Left hindlimb (tissue), 1 donor: ENCODE measurements around the gene SEC22A.

Experiments used
- DNase-seq: peaks from one replicate; pipeline ENCODE4 v3.0.0-alpha.2; 2018

SEC22A gene

DNA sequence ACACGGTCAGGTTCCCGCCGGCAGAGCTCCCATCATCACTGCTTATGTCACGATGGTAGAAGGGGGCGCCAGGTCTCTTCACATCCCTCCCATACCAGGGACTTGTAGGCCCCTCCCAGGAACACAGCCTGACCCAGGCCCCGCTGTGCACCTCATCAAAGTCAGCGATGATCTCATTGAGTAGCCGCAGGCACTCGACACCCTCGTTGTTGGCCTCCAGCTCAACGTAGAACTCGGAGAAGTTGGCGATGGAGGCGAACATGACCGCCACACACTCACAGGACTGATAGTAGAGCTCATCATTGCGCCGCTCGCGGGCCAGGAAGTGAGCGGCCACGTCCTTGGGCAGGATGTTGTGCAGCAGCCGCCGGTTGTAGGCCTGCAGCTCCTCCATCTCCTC, 89.2 kb downstream of the SEC22A start:
- no peak for DNase-seq

DNA sequence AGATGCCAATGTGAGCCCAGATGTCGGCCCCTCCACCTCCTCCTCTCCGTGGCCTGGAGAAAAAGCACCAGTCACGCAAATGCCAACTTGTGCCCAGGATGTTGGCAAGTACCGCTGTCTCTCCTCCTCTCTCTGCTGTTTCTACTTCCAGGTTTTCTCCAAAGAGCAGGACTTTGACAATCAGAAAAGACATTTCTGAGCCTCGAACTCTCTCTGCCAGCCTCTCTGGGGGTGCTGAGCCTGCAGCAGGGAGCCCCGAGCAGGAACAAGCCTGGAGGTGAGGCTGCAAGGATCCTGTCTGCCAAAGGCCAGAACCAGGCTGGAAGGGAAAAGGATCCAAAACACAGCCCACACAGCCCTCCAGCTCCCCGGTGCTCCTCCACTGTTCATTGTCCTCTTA, 89.7 kb downstream of the SEC22A start:
- no peak for DNase-seq

GRCh38 chr3:123292321-123293310, 90.9 kb downstream of the SEC22A start:
- DNase-seq = no peak

DNA sequence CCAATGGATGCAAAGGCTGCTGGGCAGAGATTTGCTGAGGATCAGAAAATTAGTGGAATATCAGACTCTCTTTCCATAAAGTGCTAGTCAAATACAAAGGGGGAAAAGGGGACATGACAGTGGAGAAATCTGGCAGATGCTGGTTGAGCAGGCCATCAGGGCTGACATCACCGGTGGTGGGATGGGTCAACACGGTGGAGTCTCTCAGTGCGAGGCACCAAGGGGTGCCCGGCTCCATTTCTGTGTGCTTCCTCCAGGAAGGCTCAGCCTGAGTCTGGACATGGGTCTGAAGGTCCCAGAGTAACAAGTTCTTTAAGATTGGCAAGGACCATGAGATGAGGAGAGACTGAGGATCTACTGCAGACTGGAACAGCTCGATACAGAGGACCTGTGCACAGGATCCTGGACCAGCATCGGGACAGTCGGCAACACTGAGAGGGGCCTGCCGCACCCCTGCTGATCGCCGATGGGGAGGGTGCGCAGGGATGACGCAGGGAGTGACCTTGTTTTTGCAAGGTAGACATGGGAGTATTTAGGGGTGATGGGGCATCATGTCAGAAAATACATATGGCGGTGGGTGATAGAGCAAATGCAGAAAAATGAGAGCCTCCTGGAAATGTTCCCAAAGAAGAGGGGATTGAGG, 92.7 kb downstream of the SEC22A start:
- DNase-seq = no peak

DNA sequence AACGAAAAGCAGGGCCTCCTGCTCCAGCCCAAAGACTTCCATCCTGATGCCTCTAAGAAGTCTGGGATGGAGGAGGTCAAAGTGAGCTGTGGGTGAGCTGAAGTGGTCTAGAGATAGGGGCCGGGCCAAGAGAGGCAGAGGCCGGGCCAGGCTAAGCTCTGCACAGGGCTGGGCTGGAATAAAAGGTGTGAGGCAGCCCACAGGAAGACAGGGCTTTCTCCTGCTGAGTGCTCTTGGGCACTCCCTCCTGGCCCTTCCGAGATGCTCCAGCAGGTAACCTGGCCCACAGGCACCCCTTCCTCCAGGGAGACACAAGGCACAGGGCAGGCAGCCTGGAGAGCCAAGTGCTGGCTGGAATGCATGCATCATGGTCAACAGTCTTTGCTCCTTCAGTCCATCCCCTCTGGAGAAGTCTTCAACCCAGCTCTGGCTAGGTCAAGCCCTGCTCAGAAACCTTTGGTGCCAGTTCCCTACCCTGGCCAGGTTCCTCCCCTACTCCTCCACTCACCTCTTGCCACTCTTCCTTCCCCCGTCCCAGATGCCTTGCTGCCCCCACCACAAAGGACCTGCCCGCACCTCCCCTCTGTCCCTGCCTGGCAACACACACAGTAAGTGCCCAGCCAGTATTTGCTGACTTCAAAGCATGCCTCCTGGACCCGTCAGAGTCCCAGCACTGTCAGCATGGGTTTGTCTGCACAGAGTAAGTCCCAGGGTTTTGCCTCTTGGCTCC, 93.6 kb downstream of the SEC22A start:
- DNase-seq = no peak

- DNase-seq = no peak
Measured at GRCh38 chr3:123295901-123296250, 94.1 kb downstream of the SEC22A start.

DNA sequence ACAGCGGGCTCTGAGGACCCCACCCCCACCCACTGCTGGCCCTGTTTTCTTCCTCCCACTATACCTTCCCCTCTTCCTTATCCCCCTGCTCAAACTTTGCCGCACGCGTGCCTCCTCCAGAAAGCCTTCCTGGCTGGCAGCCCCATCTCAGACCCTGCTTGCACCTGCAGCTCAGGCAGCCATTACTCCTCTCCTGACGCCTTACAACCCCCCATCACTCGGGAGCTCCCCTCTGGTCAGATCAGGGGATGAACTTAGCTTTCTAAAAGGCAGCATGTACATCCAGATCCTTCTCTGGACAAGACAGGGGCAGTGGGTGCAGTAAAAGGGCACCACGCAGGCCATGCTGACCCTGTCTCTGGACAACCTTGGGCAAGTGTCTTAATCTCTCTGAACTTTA, 94.5 kb downstream of the SEC22A start:
- no peak for DNase-seq

DNA sequence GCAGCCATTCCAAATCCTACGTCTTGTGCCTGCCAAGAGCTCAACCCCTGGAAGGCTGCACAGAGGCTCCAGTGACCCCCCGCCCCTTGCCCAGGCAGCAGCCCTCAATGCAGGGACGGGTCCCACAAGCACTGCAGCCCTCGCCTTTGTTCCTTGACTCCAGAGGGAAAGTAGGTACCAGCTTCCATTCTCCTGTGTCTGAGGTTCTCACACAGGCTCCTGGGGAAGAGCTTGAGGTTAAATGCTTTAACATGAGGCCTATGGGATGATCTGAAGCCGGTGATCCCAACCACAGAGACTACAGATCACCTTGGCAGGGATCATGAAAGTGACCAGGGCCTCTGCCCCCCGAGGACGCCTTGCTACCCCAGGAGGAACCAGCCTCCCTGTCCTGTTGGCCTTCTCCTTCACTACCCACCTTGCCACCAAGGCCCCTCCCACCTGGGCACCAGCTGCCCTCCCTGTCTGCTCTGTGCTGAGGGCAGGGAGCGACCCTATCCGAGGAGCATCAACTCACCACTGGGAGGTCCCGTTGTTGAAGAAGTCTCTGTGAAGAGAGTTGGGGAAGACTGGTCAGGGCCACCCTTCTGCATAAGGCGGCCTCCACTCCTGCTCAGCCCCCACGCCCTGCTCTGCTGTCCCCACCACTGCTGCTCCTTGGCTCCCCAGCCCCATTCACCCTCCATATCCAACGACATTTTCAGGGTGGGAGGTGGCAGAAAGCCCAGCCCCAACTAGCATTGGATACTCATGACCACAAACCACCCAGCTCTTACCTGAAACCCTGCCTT, 95.3 kb downstream of the SEC22A start:
- DNase-seq = no peak

- no peak for DNase-seq
Measured at GRCh38 chr3:123297627-123297899, 95.8 kb downstream of the SEC22A start.

- DNase-seq = no peak
Measured at GRCh38 chr3:123298903-123299302, 97.2 kb downstream of the SEC22A start.

DNA sequence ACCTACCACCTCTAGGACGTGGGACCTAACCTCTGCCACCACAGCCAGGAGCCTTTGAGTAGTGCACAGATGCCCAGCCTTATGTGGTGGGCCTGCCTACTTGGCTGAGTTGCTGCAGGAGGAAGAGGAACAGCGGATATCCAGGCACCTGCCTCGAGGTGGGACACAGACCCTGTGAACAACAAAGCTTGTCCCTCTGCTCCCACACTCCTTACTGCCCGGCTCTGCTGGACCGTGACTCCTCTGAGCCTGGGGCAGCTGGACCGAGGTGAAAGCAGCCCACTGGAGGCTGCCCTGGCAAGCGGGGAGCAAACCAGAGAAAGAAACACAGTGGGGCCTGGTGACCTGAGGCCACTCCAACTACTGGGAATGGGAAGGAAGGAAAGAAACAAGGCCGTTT, 97.8 kb downstream of the SEC22A start:
- no peak for DNase-seq

DNA sequence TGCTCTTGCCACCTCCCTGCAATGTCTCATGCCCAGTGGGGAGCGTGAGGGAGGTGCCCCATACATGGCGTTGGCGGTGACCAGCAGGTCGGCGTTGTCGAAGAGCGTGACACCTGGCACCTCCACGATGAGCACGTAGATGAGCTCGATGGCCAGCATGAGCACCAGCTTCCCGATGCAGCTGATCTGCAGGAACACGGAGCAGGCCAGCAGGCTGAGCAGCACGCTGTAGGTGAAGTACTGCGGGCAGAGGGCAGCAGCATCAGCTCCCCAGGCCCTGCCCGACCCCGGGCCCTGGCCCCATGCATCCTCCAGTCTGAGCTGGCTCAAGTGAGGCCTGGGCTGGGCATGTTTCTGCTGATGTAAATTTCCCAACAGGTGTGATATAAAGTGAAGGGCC, 98.3 kb downstream of the SEC22A start:
- no peak for DNase-seq

- DNase-seq = no peak
Measured at GRCh38 chr3:123300583-123300982, 98.8 kb downstream of the SEC22A start.

- DNase-seq = no peak
Measured at GRCh38 chr3:123301331-123302184, 99.8 kb downstream of the SEC22A start.

DNA sequence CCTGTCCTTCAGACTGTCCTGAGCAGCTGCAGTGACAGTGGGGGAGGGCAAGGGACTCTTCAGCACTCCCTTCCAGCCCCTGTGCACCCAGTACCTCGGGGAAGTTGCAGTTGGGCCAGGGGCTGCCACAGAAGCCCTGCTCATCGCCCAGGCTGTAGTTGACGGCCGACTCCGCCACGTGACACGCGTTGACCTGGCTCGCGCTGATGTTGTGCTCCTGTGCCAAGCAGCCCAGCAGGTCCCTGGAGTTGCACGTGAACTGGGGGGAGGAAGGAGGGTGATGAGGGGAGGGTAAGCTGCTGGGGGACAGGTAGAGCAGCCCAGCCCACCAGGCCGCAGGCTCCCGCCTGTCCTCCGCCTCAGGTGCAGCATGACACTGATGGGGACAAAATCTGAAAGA, 101.2 kb downstream of the SEC22A start:
- DNase-seq = peak; percentile 1

GRCh38 chr3:123303976-123304560, 102.3 kb downstream of the SEC22A start:
- peak; percentile 4 for DNase-seq

DNA sequence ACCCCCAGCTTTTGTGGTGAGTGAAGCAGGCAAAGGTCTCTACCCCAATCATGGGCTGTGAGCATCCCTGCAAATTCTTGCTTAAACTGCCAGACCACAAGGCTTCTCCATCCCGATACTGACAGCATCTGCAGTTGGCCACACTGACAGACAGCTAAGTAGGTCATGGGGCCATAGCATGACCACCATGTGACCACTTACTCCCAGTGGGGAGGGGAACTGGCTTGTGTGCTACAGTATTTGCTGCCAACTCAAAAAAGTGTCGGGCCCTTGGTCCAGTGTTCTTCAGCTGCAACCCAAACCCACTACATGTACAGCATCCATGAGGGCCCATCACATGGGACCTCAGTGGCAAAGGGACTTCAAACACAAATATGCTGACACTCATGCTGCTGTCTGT, 103.4 kb downstream of the SEC22A start:
- DNase-seq = no peak

DNA sequence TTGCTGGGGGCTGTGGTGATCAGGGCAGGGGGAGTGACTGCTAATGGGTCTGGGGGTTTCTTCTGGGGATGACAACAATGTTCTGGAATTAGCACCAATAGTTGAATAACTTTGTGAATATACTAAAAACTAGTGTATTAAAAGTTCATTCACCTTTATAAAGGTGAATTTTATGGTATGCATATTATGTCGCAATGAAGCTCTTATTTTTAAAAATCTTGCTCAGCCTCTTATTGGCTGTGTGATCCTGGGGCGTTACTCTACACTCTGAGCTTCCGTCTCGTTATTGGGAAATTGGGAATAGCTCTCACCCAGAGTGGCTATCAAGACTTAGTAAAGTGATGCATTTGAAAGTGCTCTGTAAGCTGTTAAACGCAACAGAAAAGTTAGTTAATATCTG, 105.3 kb downstream of the SEC22A start:
- DNase-seq = no peak

DNA sequence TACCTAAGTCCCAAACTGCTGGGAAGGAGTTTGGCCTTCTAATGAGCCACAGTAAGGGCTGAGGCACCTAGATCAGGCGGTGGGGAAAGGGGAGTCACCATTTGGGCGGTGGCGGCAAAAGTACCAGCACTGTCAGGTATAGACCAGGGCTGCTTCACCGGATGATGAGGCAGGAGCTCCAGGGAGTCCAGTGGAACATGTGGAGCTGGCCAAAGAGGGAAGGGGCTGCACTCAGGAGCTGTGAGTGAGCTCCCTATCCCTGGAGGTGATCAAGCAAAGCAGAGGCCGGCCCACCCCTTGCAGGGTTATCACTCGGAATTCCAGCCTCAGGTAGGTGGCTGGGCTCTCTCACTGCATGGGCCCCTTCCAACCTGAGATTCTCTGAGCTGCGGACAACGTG, 108.4 kb downstream of the SEC22A start:
- no peak for DNase-seq

- no peak for DNase-seq
Measured at GRCh38 chr3:123310741-123311140, 109.0 kb downstream of the SEC22A start.

DNA sequence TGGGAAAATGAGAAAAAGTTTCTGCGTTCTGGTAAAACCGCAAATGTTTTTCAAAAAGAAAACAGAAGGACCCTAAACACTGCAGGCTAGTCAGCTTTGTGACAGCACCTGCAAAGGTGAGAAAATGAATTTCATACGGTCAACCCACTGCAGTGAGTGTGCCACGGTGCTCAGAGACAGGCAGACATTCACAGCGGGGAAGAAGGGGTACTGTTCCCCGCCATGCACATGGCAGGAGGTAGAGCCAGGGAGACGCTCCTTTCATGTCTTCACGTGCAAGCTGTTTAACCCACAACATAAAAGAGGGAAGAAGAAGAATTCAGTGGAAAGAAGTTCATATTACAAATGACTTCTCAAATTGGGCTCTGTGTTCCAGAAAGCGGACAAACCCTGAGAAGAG, 109.5 kb downstream of the SEC22A start:
- DNase-seq = no peak
